ENCODE measurements around the gene FLNB. TPM values are rescaled to one million over a fixed set of nuclear protein-coding genes. Genes with fewer than 3 reads are reported as not detected.
"Not testable (repeated sequence)": the region's sequence is repeated elsewhere in the genome, so short reads cannot be mapped to it uniquely, and the experiment has no call there.

The FLNB gene
- total RNA-seq, 2 experiments from 2014 or later = 33.3 to 37.9 TPM

- Mint-ChIP-seq H3K36me3 (ENCODE audit: low read depth) (peaks cover 4% of the 10 kb centered on the region), H3K27me3 (no peaks in the 10 kb centered on the region), H3K4me3 (no peak overlapping the region), H3K27ac (no peak overlapping the region), H3K9me3 (no peaks in the 10 kb centered on the region), H3K4me1 (peaks cover 42% of the 10 kb centered on the region)
- no peak for DNase-seq
- CTCF ChIA-PET = interaction anchor here (1.2 to 1.3 kb wide), 2 partner anchors 13 to 34 kb away, joined by 3 to 7 read pairs; partner anchors contain the start of gene FLNB
- POLR2A ChIA-PET = interaction anchor here (0.7 to 1.0 kb wide), 2 partner anchors 9 to 11 kb away, joined by 3 read pairs; no protein-coding TSS in a partner anchor
Observed at GRCh38 chr3:58041826-58042324, 33.7 kb downstream of the FLNB start.

DNA sequence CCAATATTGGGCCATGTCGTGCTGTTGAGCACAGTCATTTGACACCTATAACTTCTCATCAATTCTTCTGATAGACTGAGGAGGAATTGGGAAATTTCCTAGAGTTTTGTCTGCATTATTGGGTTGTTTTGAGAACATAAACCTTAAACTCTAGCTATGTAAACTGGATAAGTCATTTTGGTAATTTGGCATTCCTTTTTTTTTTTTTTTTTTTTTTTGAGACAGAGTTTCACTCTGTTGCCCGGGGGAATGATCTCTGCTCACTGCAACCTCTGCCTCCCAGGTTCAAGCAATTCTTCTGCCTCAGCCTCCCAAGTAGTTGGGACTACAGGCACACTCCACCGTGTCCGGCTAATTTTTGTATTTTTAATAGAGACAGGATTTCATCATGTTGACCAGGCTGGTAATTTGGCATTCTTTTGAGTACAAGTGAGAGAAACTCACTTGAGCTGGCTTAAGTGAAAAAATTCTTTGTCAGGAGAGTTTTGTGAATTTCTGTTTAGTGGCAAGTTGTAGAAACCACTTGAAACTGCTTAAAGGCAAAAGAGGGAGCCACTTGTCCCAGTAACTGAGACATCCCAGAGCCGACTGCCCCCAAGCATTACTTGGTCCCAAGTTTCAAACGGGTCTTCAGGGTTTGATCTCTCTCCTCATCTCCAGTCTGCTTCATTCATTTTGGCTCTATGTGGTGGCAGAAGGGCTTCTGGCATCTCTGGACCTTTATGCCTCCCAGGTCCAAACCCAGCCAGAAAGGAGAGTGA lies 34.9 kb downstream of the FLNB start:
- Mint-ChIP-seq H3K27ac (no peak overlapping the region), H3K27me3 (no peaks in the 10 kb centered on the region), H3K4me1 (peaks cover 32% of the 10 kb centered on the region), H3K36me3 (ENCODE audit: low read depth) (no peaks in the 10 kb centered on the region), H3K4me3 (no peak overlapping the region), H3K9me3 (no peaks in the 10 kb centered on the region)
- ChIA-PET POLR2A (interaction anchor here (1.0 kb wide), 1 partner anchor 9 kb away, joined by 3 read pairs; no protein-coding TSS in a partner anchor), CTCF (no interaction called here)
- DNase-seq = no peak

DNA sequence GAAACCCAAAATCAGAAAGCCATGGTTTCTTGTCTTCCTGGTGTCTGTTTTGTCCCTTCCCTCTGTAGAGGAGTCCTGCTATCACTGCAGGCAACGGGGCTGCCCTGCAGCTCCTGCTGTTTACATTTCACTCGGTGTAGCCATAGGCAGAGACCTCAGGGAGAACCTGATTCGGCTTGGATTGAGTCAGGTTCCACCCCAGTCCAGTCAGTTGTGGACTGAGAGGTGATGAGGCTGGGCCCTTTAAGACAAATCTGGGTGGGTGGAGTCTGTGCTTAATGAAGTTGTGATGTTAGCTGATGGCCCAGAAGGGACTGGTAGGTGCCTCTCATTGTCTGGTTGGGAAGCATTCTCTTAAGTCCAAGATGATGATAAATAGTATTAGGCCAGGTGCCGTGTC lies 35.7 kb downstream of the FLNB start:
- Mint-ChIP-seq H3K36me3 (ENCODE audit: low read depth) (no peaks in the 10 kb centered on the region), H3K4me3 (no peak overlapping the region), H3K4me1 (peaks cover 28% of the 10 kb centered on the region), H3K27me3 (no peaks in the 10 kb centered on the region), H3K27ac (no peak overlapping the region), H3K9me3 (no peaks in the 10 kb centered on the region)
- no peak for DNase-seq
- ChIA-PET CTCF (interaction anchor here (0.7 kb wide), 1 partner anchor 15 kb away, joined by 3 read pairs; no protein-coding TSS in a partner anchor), POLR2A (no interaction called here)

GRCh38 chr3:58044691-58045483 lies 36.7 kb downstream of the FLNB start:
- no peaks in the 10 kb centered on the region for H3K36me3 Mint-ChIP-seq (ENCODE audit: low read depth)
- no peaks in the 10 kb centered on the region for H3K9me3 Mint-ChIP-seq
- POLR2A ChIA-PET = no interaction called here
- H3K27me3 Mint-ChIP-seq = no peaks in the 10 kb centered on the region
- DNase-seq = no peak
- CTCF ChIA-PET = no interaction called here
- H3K4me1 Mint-ChIP-seq = peaks cover 26% of the 10 kb centered on the region
- no peak overlapping the region for H3K4me3 Mint-ChIP-seq
- H3K27ac Mint-ChIP-seq = no peak overlapping the region

DNA sequence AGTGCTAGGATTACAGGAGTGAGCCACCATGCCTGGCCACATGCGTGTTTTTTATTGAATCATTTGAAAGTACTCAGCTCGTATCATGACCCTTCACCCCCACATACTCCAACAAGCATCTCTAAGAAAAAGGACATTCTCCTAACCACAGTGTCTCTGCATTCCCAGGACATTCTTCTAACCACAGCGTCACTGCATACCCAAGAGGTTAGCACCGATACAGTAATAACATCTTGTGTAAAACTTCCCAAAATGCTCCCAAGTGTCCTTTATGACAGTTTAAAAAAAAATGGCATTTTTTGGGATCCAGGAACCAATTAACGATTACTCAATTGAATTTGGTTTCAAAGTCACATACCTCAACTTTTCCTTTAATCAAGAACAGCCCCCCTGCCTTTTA lies 39.6 kb downstream of the FLNB start:
- H3K9me3 Mint-ChIP-seq = no peaks in the 10 kb centered on the region
- no peak overlapping the region for H3K27ac Mint-ChIP-seq
- no peak overlapping the region for H3K4me3 Mint-ChIP-seq
- CTCF ChIA-PET = no interaction called here
- no peak for DNase-seq
- H3K36me3 Mint-ChIP-seq (ENCODE audit: low read depth) = no peaks in the 10 kb centered on the region
- no peaks in the 10 kb centered on the region for H3K27me3 Mint-ChIP-seq
- POLR2A ChIA-PET = no interaction called here
- H3K4me1 Mint-ChIP-seq = peaks cover 16% of the 10 kb centered on the region

GRCh38 chr3:58048301-58048700 lies 40.1 kb downstream of the FLNB start:
- Mint-ChIP-seq H3K4me1 (peaks cover 18% of the 10 kb centered on the region), H3K27ac (no peak overlapping the region), H3K36me3 (ENCODE audit: low read depth) (no peaks in the 10 kb centered on the region), H3K9me3 (no peaks in the 10 kb centered on the region), H3K27me3 (no peaks in the 10 kb centered on the region), H3K4me3 (no peak overlapping the region)
- DNase-seq = no peak
- CTCF ChIA-PET = no interaction called here
- POLR2A ChIA-PET = no interaction called here

DNA sequence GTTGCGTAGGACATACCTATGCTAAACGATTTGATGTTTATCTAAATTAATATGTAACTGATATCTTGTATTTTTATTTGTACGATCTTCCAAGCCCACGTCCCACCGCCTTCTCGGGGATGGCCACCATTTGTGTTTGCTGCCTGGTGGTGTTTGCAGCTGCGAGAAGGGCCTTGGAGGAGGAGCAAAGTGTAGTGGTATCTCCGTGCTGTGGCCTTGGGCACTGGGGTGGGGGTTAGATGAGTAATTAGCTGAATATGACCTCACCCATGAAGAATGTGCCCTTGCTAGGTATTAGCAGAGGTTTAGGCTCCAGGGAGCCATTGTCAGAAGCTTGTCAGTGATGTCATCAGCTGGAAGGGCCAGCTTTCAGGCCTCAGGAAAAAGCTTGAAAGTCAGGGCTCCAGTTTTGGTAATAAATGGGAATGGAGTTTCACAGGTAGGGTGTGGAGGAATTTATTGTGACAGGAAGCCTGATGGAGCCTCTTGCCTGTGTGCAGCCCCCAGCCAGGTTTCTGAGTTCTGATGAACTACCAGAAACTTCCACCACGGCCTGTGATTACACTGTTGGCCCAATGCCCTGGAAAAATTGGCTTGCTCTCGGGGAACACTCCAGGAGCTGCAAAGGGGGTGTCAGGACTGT lies 41.0 kb downstream of the FLNB start:
- Mint-ChIP-seq H3K36me3 (ENCODE audit: low read depth) (no peaks in the 10 kb centered on the region), H3K4me1 (peaks cover 16% of the 10 kb centered on the region), H3K27ac (no peak overlapping the region), H3K9me3 (no peaks in the 10 kb centered on the region), H3K4me3 (no peak overlapping the region), H3K27me3 (no peaks in the 10 kb centered on the region)
- ChIA-PET CTCF (interaction anchor here (0.7 kb wide), 2 partner anchors 42 to 84 kb away, joined by 3 read pairs; no protein-coding TSS in a partner anchor), POLR2A (no interaction called here)
- DNase-seq = no peak

GRCh38 chr3:58051196-58051595 lies 43.0 kb downstream of the FLNB start:
- Mint-ChIP-seq H3K36me3 (ENCODE audit: low read depth) (no peaks in the 10 kb centered on the region), H3K9me3 (no peaks in the 10 kb centered on the region), H3K27ac (no peak overlapping the region), H3K27me3 (no peaks in the 10 kb centered on the region), H3K4me1 (peaks cover 16% of the 10 kb centered on the region), H3K4me3 (no peak overlapping the region)
- POLR2A ChIA-PET = interaction anchor here (1.0 kb wide), 1 partner anchor 9 kb away, joined by 3 read pairs; no protein-coding TSS in a partner anchor
- no peak for DNase-seq
- CTCF ChIA-PET = no interaction called here

- CTCF ChIA-PET = interaction anchor here (0.8 kb wide), 1 partner anchor 18 kb away, joined by 3 read pairs; no protein-coding TSS in a partner anchor
- H3K9me3 Mint-ChIP-seq; H3K36me3 Mint-ChIP-seq (ENCODE audit: low read depth); H3K4me3 Mint-ChIP-seq; DNase-seq; H3K27ac Mint-ChIP-seq; H3K27me3 Mint-ChIP-seq: not testable (repeated sequence)
- peaks cover 16% of the 10 kb centered on the region for H3K4me1 Mint-ChIP-seq
- POLR2A ChIA-PET = interaction anchor here (1.0 kb wide), 1 partner anchor 9 kb away, joined by 3 read pairs; no protein-coding TSS in a partner anchor
Observed at GRCh38 chr3:58051658-58052261, 43.5 kb downstream of the FLNB start.

DNA sequence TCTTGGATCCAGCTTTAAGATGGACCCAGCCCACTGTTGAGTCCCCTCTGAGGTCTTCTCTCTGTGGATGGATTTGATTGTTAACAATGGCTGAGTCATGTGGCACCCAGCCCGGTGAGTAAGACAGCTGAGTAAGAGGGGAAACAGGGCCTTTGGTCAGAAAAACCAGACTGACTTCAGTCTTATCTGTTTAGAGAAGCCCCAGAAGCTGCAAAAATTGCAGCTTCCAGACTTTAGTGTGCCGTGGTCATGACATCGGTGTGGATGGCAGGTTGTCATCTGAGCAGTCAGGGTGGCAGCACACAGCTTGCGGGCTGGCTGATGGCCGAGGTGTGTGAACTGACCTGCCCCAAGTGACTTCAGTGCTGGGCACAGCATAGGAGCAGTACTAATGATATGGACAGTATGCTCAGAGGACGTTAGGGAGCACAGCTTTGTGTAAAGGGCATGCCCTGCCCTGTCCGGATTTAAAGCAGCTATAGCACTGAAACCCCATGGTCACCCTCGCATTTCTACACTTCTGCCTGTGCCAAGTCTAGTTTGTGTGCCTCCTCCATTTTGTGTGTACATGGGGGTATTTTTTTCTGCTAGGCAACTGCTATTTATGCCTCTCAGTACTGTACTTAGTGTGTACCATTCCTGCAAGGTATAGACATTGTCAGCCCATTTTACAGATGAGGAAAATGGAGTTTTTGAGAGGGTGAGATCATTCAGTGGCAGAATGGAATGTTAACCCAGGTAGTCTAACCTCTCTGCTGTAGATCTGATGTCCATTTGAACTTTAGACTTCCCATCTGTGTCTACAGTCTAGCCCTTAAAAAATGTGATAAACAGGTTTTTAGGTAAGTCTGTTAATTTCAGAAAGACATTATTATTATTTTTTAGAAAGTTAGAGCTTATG lies 44.4 kb downstream of the FLNB start:
- CTCF ChIA-PET = interaction anchor here (0.8 to 1.3 kb wide), 2 partner anchors 18 to 20 kb away, joined by 3 read pairs; no protein-coding TSS in a partner anchor
- POLR2A ChIA-PET = interaction anchor here (1.0 kb wide), 1 partner anchor 10 kb away, joined by 3 read pairs; no protein-coding TSS in a partner anchor
- DNase-seq = peak; percentile 32
- Mint-ChIP-seq H3K36me3 (ENCODE audit: low read depth) (no peaks in the 10 kb centered on the region), H3K27ac (no peak overlapping the region), H3K4me3 (no peak overlapping the region), H3K27me3 (no peaks in the 10 kb centered on the region), H3K9me3 (no peaks in the 10 kb centered on the region), H3K4me1 (peaks cover 16% of the 10 kb centered on the region)

DNA sequence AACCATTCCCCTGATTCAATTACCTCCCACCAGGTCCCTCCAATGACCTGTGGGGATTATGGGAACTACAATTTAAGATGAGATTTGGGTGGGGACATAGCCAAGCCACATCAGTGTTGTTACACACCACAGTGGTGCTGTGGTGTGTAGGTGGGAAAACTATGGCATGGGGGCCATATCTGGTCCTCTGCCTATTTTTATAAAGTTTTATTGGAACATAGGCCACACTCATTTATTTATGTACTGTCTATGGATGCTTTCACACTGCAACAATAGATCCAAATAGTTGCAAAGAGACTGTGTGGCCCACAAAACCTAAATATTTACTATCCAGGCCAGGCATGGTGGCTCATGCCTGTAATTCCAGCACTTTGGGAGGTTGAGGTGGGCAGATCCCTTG lies 46.4 kb downstream of the FLNB start:
- H3K4me1 Mint-ChIP-seq = peaks cover 16% of the 10 kb centered on the region
- H3K9me3 Mint-ChIP-seq = no peaks in the 10 kb centered on the region
- no peaks in the 10 kb centered on the region for H3K36me3 Mint-ChIP-seq (ENCODE audit: low read depth)
- no peak overlapping the region for H3K4me3 Mint-ChIP-seq
- H3K27me3 Mint-ChIP-seq = no peaks in the 10 kb centered on the region
- DNase-seq = no peak
- CTCF ChIA-PET = no interaction called here
- POLR2A ChIA-PET = no interaction called here
- H3K27ac Mint-ChIP-seq = no peak overlapping the region

GRCh38 chr3:58055314-58055713 lies 47.1 kb downstream of the FLNB start:
- POLR2A ChIA-PET = no interaction called here
- Mint-ChIP-seq H3K27me3 (no peaks in the 10 kb centered on the region), H3K27ac (no peak overlapping the region), H3K36me3 (ENCODE audit: low read depth) (no peaks in the 10 kb centered on the region), H3K4me1 (peaks cover 16% of the 10 kb centered on the region), H3K4me3 (no peak overlapping the region), H3K9me3 (no peaks in the 10 kb centered on the region)
- CTCF ChIA-PET = no interaction called here
- no peak for DNase-seq
